Measurements from ENCODE around the gene SPATS2L. TPM values are rescaled to one million over a fixed set of nuclear protein-coding genes. Genes with fewer than 3 reads are reported as not detected.

The SPATS2L gene
- total RNA-seq, 1 donor from 2014 or later, result 192 TPM

DNA sequence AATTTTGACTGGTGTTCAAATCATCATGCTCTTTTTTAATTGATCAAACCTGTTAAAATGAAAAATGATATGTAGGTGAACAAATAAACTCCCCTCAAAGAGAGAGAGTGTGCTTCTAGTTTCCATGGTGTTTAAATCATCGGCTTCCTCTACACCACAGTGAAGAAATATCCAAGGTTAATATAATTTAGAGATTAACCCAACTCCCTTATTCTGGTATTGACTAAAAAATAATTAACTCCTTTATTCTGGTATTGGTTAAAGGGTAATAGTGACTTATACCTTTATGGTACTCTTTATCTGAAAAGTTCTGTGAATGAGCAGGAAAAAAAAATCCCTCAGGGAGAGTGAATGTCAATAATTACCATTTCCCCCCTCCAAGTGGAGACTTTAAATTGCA, 93.1 kb downstream of the SPATS2L start:
- Mint-ChIP-seq H3K36me3 (ENCODE audit: low read depth, unreplicated experiment) (peaks cover 23% of the 10 kb centered on the region), H3K27ac (ENCODE audit: unreplicated experiment) (peak overlapping the region; percentile 84), H3K9me3 (ENCODE audit: unreplicated experiment) (no peaks in the 10 kb centered on the region), H3K27me3 (ENCODE audit: low read depth, unreplicated experiment) (no peaks in the 10 kb centered on the region), H3K4me1 (ENCODE audit: low read depth, unreplicated experiment) (peaks cover 47% of the 10 kb centered on the region), H3K4me3 (ENCODE audit: unreplicated experiment) (no peak overlapping the region)
- Histone ChIP-seq H3K9me3 (ENCODE audit: insufficient read depth, low read depth, low read length) (no peaks in the 10 kb centered on the region), H3K27ac (ENCODE audit: low read depth, low read length) (peak overlapping the region; percentile 48), H3K4me1 (ENCODE audit: insufficient read depth, low read length) (peaks cover 26% of the 10 kb centered on the region), H3K9ac (ENCODE audit: low read length) (no peak overlapping the region), H3K79me2 (ENCODE audit: insufficient read depth, low read length) (peaks cover 54% of the 10 kb centered on the region), H4K20me1 (ENCODE audit: insufficient read depth, low read length) (no peaks in the 10 kb centered on the region), H3K27me3 (ENCODE audit: insufficient read depth, low read length) (no peaks in the 10 kb centered on the region), H3K4me2 (ENCODE audit: low read length) (no peak overlapping the region), H3K36me3 (ENCODE audit: insufficient read depth, low read length) (no peaks in the 10 kb centered on the region), H2AFZ (ENCODE audit: low read depth, low read length) (no peak overlapping the region), H3K4me3 (ENCODE audit: insufficient read depth, low read depth, low read length) (no peak overlapping the region)
- DNase-seq (ENCODE audit: low read depth) (no peak), FAIRE-seq (no peak)
- no peak for TF ChIP-seq CTCF (IDR thresholded peaks at IDR 0.05; ENCODE audit: insufficient read depth, low read depth, low read length)
- TF ChIP-seq EZH2 (IDR thresholded peaks at IDR 0.05; ENCODE audit: insufficient read depth, low read length), result no peak

GRCh38 chr2:200403814-200404213, 97.3 kb downstream of the SPATS2L start:
- TF ChIP-seq EZH2 (IDR thresholded peaks at IDR 0.05; ENCODE audit: insufficient read depth, low read length) (no peak), CTCF (IDR thresholded peaks at IDR 0.05; ENCODE audit: insufficient read depth, low read depth, low read length) (no peak)
- no peaks in the 10 kb centered on the region for H4K20me1 ChIP-seq (ENCODE audit: insufficient read depth, low read length)
- H3K4me3 ChIP-seq (ENCODE audit: insufficient read depth, low read depth, low read length), result no peak overlapping the region
- H3K27me3 Mint-ChIP-seq (ENCODE audit: low read depth, unreplicated experiment), result no peaks in the 10 kb centered on the region
- H3K79me2 ChIP-seq (ENCODE audit: insufficient read depth, low read length), result peaks cover 50% of the 10 kb centered on the region
- peaks cover 64% of the 10 kb centered on the region for H3K4me1 Mint-ChIP-seq (ENCODE audit: low read depth, unreplicated experiment)
- H3K9me3 ChIP-seq (ENCODE audit: insufficient read depth, low read depth, low read length), result no peaks in the 10 kb centered on the region
- H3K9ac ChIP-seq (ENCODE audit: low read length), result no peak overlapping the region
- H3K9me3 Mint-ChIP-seq (ENCODE audit: unreplicated experiment), result no peaks in the 10 kb centered on the region
- H2AFZ ChIP-seq (ENCODE audit: low read depth, low read length), result no peak overlapping the region
- H3K36me3 Mint-ChIP-seq (ENCODE audit: low read depth, unreplicated experiment), result peaks cover 31% of the 10 kb centered on the region
- no peaks in the 10 kb centered on the region for H3K36me3 ChIP-seq (ENCODE audit: insufficient read depth, low read length)
- FAIRE-seq (no peak), DNase-seq (ENCODE audit: low read depth) (no peak)
- H3K27me3 ChIP-seq (ENCODE audit: insufficient read depth, low read length), result no peaks in the 10 kb centered on the region
- peaks cover 48% of the 10 kb centered on the region for H3K4me1 ChIP-seq (ENCODE audit: insufficient read depth, low read length)
- no peak overlapping the region for H3K4me2 ChIP-seq (ENCODE audit: low read length)
- peak overlapping the region; percentile 66 for H3K27ac Mint-ChIP-seq (ENCODE audit: unreplicated experiment)
- no peak overlapping the region for H3K4me3 Mint-ChIP-seq (ENCODE audit: unreplicated experiment)
- no peak overlapping the region for H3K27ac ChIP-seq (ENCODE audit: low read depth, low read length)

DNA sequence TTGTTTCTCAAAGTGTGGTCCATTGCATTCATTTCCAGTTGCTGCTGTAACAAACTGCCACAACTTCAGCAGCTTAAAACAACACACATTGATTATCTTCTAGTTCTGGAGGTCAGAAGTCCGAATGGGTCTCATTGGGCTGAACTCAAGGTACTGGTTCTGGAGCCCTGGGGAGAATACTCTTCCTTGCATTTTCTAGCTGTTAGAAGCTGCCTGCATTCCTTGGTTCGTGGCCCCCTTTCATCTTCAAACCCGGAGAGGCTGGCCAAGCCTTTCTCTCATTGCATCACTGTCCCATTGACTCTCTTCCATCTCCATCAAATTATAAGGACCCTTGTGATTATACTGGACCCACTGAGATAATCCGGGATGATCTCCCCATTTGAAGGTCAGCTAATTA, 98.1 kb downstream of the SPATS2L start:
- peak overlapping the region; percentile 82 for H3K4me2 ChIP-seq (ENCODE audit: low read length)
- peaks cover 53% of the 10 kb centered on the region for H3K4me1 ChIP-seq (ENCODE audit: insufficient read depth, low read length)
- H4K20me1 ChIP-seq (ENCODE audit: insufficient read depth, low read length), result no peaks in the 10 kb centered on the region
- no peak overlapping the region for H3K4me3 ChIP-seq (ENCODE audit: insufficient read depth, low read depth, low read length)
- H3K4me3 Mint-ChIP-seq (ENCODE audit: unreplicated experiment), result no peak overlapping the region
- FAIRE-seq (no peak), DNase-seq (ENCODE audit: low read depth) (no peak)
- H3K27ac ChIP-seq (ENCODE audit: low read depth, low read length), result peak overlapping the region; percentile 94
- no peaks in the 10 kb centered on the region for H3K27me3 ChIP-seq (ENCODE audit: insufficient read depth, low read length)
- peaks cover 31% of the 10 kb centered on the region for H3K36me3 Mint-ChIP-seq (ENCODE audit: low read depth, unreplicated experiment)
- no peak for TF ChIP-seq CTCF (IDR thresholded peaks at IDR 0.05; ENCODE audit: insufficient read depth, low read depth, low read length)
- no peak for TF ChIP-seq EZH2 (IDR thresholded peaks at IDR 0.05; ENCODE audit: insufficient read depth, low read length)
- H3K9ac ChIP-seq (ENCODE audit: low read length), result peak overlapping the region; percentile 72
- no peaks in the 10 kb centered on the region for H3K9me3 Mint-ChIP-seq (ENCODE audit: unreplicated experiment)
- peaks cover 53% of the 10 kb centered on the region for H3K79me2 ChIP-seq (ENCODE audit: insufficient read depth, low read length)
- H3K36me3 ChIP-seq (ENCODE audit: insufficient read depth, low read length), result no peaks in the 10 kb centered on the region
- H3K27me3 Mint-ChIP-seq (ENCODE audit: low read depth, unreplicated experiment), result no peaks in the 10 kb centered on the region
- H3K4me1 Mint-ChIP-seq (ENCODE audit: low read depth, unreplicated experiment), result peaks cover 63% of the 10 kb centered on the region
- H2AFZ ChIP-seq (ENCODE audit: low read depth, low read length), result no peak overlapping the region
- H3K9me3 ChIP-seq (ENCODE audit: insufficient read depth, low read depth, low read length), result no peaks in the 10 kb centered on the region
- peak overlapping the region; percentile 98 for H3K27ac Mint-ChIP-seq (ENCODE audit: unreplicated experiment)
